Measurements from ENCODE around the gene RALGPS1. TPM values are rescaled to one million over a fixed set of nuclear protein-coding genes. Genes with fewer than 3 reads are reported as not detected.
A peak's percentile ranks its signal among the peaks of the same experiment; 100 is the strongest.

Gene RALGPS1
- total and polyA plus RNA-seq, 2 of the 13 experiments (the other 11 are each of a cell fraction or from before 2014, with no cell fraction given), result 3.7 to 6.5 TPM

- TF ChIP-seq ZNF275 (CRISPR knock-in tag; IDR thresholded peaks at IDR 0.05; ENCODE audit: borderline replicate concordance), result no peak
- no peak for TF ChIP-seq ZNF367 (CRISPR knock-in tag; IDR thresholded peaks at IDR 0.05; ENCODE audit: borderline replicate concordance)
- TF ChIP-seq BRD4 (CRISPR knock-in tag; IDR thresholded peaks at IDR 0.05), result no peak
- TF ChIP-seq ZNF468 (CRISPR knock-in tag; IDR thresholded peaks at IDR 0.05), result peak; percentile 90
- TF ChIP-seq NFATC3 (CRISPR knock-in tag; IDR thresholded peaks at IDR 0.05), result peak; percentile 57; the same call in 1 of the 2 replicates
- TF ChIP-seq PLRG1 (conservative IDR thresholded peaks at IDR 0.05), result no peak
- no peak for TF ChIP-seq NR0B2 (CRISPR knock-in tag; IDR thresholded peaks at IDR 0.05)
- TF ChIP-seq PHF21A (CRISPR knock-in tag; IDR thresholded peaks at IDR 0.05), result peak; percentile 50; the same call in 1 of the 2 replicates
- no peak for TF ChIP-seq ATRX (CRISPR knock-in tag; IDR thresholded peaks at IDR 0.05; ENCODE audit: borderline replicate concordance)
- no peak for TF ChIP-seq CENPBD1 (CRISPR knock-in tag; IDR thresholded peaks at IDR 0.05; ENCODE audit: borderline replicate concordance, low read depth)
- TF ChIP-seq HCFC1 (IDR thresholded peaks at IDR 0.05; ENCODE audit: low read depth, low read length), result no peak
- no peak for TF ChIP-seq ZBTB43 (CRISPR knock-in tag; conservative IDR thresholded peaks at IDR 0.05)
- TF ChIP-seq KMT2A (CRISPR knock-in tag; IDR thresholded peaks at IDR 0.05), result no peak
- no peak for TF ChIP-seq PBX2 (CRISPR knock-in tag; IDR thresholded peaks at IDR 0.05)
- peak; percentile 92 for TF ChIP-seq ZFX (CRISPR knock-in tag; IDR thresholded peaks at IDR 0.05; ENCODE audit: low read depth)
- 0 out of 2 replicates have a peak, but pooled peaks have one; percentile 69 for TF ChIP-seq HNRNPL (IDR thresholded peaks at IDR 0.05; ENCODE audit: low read depth, low read length)
- TF ChIP-seq ZFP91 (CRISPR knock-in tag; IDR thresholded peaks at IDR 0.05; ENCODE audit: borderline replicate concordance), result peak; percentile 78
- TF ChIP-seq HOXD1 (CRISPR knock-in tag; IDR thresholded peaks at IDR 0.05), result no peak
- 0 out of 2 replicates have a peak, but pooled peaks have one; percentile 51 for TF ChIP-seq ZNF230 (CRISPR knock-in tag; IDR thresholded peaks at IDR 0.05)
- no peak for TF ChIP-seq MNT (IDR thresholded peaks at IDR 0.05)
- no peak for TF ChIP-seq KDM4B (CRISPR knock-in tag; IDR thresholded peaks at IDR 0.05)
These were observed 309.7 kb downstream of the RALGPS1 start (continued) for GRCh38 chr9:127224178-127224882.

Measured in HepG2 (cell line).